ENCODE results near the gene GPC2.

GRCh38 chr7:100195222-100195621 is 18.0 kb upstream of the GPC2 start:
- TF ChIP-seq CTCF (conservative IDR thresholded peaks at IDR 0.05; ENCODE audit: low read depth, low read length) = no peak
- no peak for TF ChIP-seq EZH2 (IDR thresholded peaks at IDR 0.05; ENCODE audit: borderline replicate concordance, low read depth, low read length, poor library complexity, severe bottlenecking)

All from A673 (cell line).